Stomach (tissue), 4 donors: ENCODE results near the gene USH1G.

Source experiments
- CTCF ChIP-seq, 7 experiments: fragments of 450-650 bp in 4 of 7; fragments of 200-600 bp in 3 of 7; sonication (generic) in 3 of 7; IDR thresholded peaks; one replicate each; pipeline ENCODE4 v1.5.1; 2016 to 2019; ENCODE audit warnings: antibody characterized with exemption in 7 of 7, control low read depth in 2 of 7, mild to moderate bottlenecking in 1 of 7
- POLR2A ChIP-seq, 4 donors: fragments of 450-650 bp; IDR thresholded peaks; one replicate each; pipeline ENCODE4 v1.6.1; 2016; ENCODE audit warnings: antibody characterized with exemption in 4 of 4, control low read depth in 2 of 4, mild to moderate bottlenecking in 1 of 4, moderate library complexity in 1 of 4

- TF ChIP-seq POLR2A (IDR thresholded peaks at IDR 0.05): no peak
- TF ChIP-seq CTCF (IDR thresholded peaks at IDR 0.05): no peak
Observed at GRCh38 chr17:74964246-74964761, 41.2 kb upstream of the USH1G start.
